Measurements from ENCODE around the gene CDH4.

DNA sequence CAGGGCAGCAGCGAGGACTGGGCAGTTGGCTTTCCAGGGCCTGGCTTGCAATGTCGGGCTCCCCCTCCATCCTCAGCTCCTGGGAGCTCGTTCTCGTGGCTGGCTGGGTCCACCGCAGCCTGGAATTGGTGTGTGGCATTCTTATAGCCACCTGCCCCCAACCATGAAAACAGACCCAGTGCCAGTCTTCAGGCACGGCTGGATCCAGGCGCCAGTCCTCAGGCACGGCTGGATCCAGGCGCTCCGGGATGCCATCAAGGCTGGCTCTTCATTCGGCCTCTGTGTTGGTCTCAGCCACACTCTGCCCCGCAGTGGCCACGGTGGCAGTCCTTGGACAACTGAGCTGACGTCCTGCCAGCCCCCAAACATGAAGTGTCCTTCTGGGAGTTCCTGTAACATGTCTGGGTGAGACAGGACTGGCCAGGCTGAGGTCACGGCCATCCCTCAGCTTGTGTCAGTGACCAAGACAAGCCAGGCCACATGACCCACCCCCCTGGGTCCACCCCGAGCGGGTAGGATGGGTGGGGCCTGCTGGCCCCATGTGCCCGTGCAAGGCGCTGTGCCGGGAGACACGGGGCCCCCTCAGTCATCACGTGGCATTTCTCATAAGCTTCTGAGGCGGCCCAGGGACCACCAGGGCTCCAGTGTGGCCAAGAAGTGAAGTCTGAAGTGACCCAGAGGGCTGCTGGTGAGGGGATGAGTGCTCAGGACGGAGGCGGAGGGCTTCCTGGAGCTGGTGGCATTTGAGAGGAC lies 714.6 kb downstream of the CDH4 start:
- TF ChIP-seq, protein P1, sequence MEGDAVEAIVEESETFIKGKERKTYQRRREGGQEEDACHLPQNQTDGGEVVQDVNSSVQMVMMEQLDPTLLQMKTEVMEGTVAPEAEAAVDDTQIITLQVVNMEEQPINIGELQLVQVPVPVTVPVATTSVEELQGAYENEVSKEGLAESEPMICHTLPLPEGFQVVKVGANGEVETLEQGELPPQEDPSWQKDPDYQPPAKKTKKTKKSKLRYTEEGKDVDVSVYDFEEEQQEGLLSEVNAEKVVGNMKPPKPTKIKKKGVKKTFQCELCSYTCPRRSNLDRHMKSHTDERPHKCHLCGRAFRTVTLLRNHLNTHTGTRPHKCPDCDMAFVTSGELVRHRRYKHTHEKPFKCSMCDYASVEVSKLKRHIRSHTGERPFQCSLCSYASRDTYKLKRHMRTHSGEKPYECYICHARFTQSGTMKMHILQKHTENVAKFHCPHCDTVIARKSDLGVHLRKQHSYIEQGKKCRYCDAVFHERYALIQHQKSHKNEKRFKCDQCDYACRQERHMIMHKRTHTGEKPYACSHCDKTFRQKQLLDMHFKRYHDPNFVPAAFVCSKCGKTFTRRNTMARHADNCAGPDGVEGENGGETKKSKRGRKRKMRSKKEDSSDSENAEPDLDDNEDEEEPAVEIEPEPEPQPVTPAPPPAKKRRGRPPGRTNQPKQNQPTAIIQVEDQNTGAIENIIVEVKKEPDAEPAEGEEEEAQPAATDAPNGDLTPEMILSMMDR (IDR thresholded peaks at IDR 0.05) = no peak
- TF ChIP-seq EZH2 (IDR thresholded peaks at IDR 0.05; ENCODE audit: borderline replicate concordance, insufficient read depth, low read depth, low read length, poor library complexity, severe bottlenecking) = no peak

Measured in B cell (primary cell).